GM10248 (cell line): Measurements from ENCODE around the gene KIF3B.
"Not testable (repeated sequence)": the region's sequence is repeated elsewhere in the genome, so short reads cannot be mapped to it uniquely, and the experiment has no call there.

Experiments
- CTCF ChIA-PET: fragments of 300-600 bp; sonication (Branson Sonifier 250); formaldehyde crosslinking; extraction: SDS; loops from one replicate; lab custom pipeline; 2021; ENCODE audit warnings: antibody characterized with exemption; lab: Yijun Ruan, JAX
- POLR2A ChIA-PET: fragments of 350-650 bp; sonication (Branson Sonifier 250); formaldehyde crosslinking; extraction: SDS; loops from one replicate; lab custom pipeline; 2020; ENCODE audit warnings: antibody characterized with exemption; lab: Yijun Ruan, JAX
- DNase-seq: peaks from one replicate; pipeline ENCODE4 v3.0.0; 2012; ENCODE audit errors: extremely low spot score
- CTCF ChIP-seq: IDR thresholded peaks from 2 replicates; pipeline ENCODE4 v1.5.1; 2012; ENCODE audit warnings: mild to moderate bottlenecking, low read depth; ENCODE audit errors: extremely low read depth, missing control alignments, control extremely low read depth

KIF3B gene

GRCh38 chr20:32366380-32366779, 88.9 kb downstream of the KIF3B start:
- ChIA-PET POLR2A (no interaction called here), CTCF (interaction anchor here (1.3 kb wide), 1 partner anchor 164 kb away, joined by 3 read pairs; no protein-coding TSS in a partner anchor)
- TF ChIP-seq CTCF: no peak
- DNase-seq: no peak

DNA sequence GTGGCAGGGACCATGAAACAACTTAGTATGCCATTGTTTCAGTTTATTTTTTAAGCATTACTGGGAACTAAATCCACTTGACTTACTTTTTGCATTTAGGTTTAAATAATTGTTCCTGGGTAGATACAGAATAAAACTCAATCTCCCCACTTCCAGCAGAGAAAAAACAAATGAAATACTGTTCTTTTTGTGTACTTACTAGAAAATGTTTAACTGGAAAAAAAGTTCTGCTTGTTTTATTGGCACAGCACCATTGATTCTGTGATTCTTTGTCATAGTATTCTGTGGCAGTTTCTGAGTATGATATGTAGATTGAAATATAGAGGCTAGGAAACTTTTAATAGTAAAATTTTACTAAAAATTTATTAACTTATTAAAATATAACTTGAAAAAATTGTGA, 90.9 kb downstream of the KIF3B start:
- ChIA-PET CTCF (interaction anchor here (1.3 to 1.6 kb wide), 2 partner anchors 8 to 12 kb away, joined by 4 to 6 read pairs; no protein-coding TSS in a partner anchor), POLR2A (interaction anchor here (0.6 to 0.8 kb wide), 2 partner anchors 9 to 109 kb away, joined by 3 read pairs; no protein-coding TSS in a partner anchor)
- no peak for DNase-seq
- no peak for TF ChIP-seq CTCF

DNA sequence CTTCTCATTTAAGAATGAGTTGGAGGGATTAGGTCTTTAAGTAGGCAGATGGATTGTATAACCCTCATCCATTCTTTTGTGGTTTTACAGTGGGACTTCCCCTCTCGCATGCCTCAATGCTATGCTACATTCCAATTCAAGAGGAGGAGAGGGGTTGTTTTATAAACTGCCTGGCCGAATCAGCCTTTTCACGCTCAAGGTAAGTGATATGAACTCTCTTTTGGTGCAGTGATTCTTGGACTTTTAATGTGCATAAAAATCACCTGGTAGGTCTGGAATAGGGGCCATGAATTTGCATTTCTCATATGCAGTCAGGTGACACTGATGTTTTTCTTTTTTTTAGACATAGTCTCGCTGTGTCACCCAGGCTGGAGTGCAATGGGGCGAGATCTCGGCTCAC, 91.5 kb downstream of the KIF3B start:
- no peak for DNase-seq
- no peak for TF ChIP-seq CTCF
- POLR2A ChIA-PET: no interaction called here
- CTCF ChIA-PET: interaction anchor here (1.3 to 1.4 kb wide), 2 partner anchors 12 to 16 kb away, joined by 4 read pairs; no protein-coding TSS in a partner anchor

DNA sequence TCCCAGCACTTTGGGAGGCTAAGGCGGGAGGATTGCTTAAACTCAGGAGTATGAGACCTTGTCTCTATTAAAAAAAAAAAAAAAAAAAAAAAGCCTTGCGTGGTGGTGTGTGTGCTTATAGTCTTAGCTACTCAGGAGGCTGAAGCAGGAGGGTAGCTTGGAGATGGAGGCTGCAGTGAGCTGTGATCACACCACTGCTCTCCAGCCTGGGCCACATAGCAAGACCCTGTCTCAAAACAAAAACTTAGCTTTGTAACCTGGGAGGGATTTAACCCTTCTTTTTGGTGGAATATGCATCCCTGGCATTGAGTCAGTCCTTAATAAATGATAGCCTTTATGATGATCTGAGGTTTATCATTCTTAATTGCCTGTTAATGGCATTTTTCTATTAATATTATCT, 93.4 kb downstream of the KIF3B start:
- ChIA-PET POLR2A (interaction anchor here (0.7 to 1.0 kb wide), 2 partner anchors 13 to 127 kb away, joined by 7 to 8 read pairs; partner anchors contain the start of gene ASXL1), CTCF (interaction anchor here (1.1 to 1.7 kb wide), 4 partner anchors 10 to 38 kb away, joined by 3 to 7 read pairs (median 4); partner anchors contain the start of gene ASXL1)
- no peak for DNase-seq
- TF ChIP-seq CTCF: no peak

- ChIA-PET CTCF (no interaction called here), POLR2A (no interaction called here)
- no peak for TF ChIP-seq CTCF
- no peak for DNase-seq
Observed at GRCh38 chr20:32378461-32378860, 101.0 kb downstream of the KIF3B start.

DNA sequence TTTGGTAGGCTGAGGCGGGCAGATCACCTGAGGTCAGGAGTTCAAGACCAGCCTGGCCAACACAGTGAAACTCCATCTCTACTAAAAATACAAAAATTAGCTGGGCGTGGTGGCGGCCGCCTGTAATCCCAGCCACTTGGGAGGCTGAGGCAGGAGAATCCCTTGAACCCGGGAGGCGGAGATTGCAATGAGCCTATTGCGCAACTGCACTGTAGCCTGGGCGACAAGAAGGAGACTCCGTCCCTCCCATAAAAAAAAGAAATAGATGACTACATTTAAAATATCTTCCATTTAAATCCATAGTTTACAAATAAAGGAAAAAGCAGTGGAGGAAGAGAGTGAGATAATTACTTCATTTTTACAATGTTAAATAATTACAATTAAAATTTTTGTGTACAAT, 102.6 kb downstream of the KIF3B start:
- DNase-seq, POLR2A ChIA-PET: not testable (repeated sequence)
- CTCF ChIA-PET: interaction anchor here (0.6 to 1.9 kb wide), 6 partner anchors 8 to 320 kb away, joined by 3 to 5 read pairs (median 4); no protein-coding TSS in a partner anchor

GRCh38 chr20:32380745-32381144, 103.3 kb downstream of the KIF3B start:
- TF ChIP-seq CTCF: no peak
- ChIA-PET POLR2A (no interaction called here), CTCF (interaction anchor here (1.1 to 1.9 kb wide), 6 partner anchors 9 to 22 kb away, joined by 3 to 5 read pairs (median 4); no protein-coding TSS in a partner anchor)
- no peak for DNase-seq
